Dendritic cell treated with granulocyte-macrophage colony-stimulating factor and Interleukin-4, amounts not matched to agents 40 ng/mL and 50 ng/mL, for 4 days (primary cell): ENCODE measurements around the gene VCAM1.

ENCODE experiments used
- H3K27ac Mint-ChIP-seq: one replicate; pipeline ENCODE4 v1.8.0; 2022; ENCODE audit warnings: mild to moderate bottlenecking, mixed read lengths
- H3K27me3 Mint-ChIP-seq: one replicate; pipeline ENCODE4 v1.8.0; 2022; ENCODE audit warnings: mild to moderate bottlenecking, mixed read lengths
- H3K36me3 Mint-ChIP-seq: one replicate; pipeline ENCODE4 v1.8.0; 2022; ENCODE audit warnings: low read depth, mixed read lengths
- H3K4me1 Mint-ChIP-seq: one replicate; pipeline ENCODE4 v1.8.0; 2022; ENCODE audit warnings: low read depth, mixed read lengths
- H3K4me3 Mint-ChIP-seq: one replicate; pipeline ENCODE4 v1.8.0; 2022; ENCODE audit warnings: mild to moderate bottlenecking, moderate library complexity, mixed read lengths
- H3K9me3 Mint-ChIP-seq: one replicate; pipeline ENCODE4 v1.8.0; 2022; ENCODE audit warnings: mixed read lengths
- intact Hi-C: fragments of 100-400 bp; cut with micrococcal nuclease; formaldehyde crosslinking; loops from one replicate; pipeline ENCODE4 v1.15.0; 2022

VCAM1 gene

GRCh38 chr1:100736324-100736723 is 16.8 kb downstream of the VCAM1 start:
- intact Hi-C loops = no loop called here
- H3K4me1 Mint-ChIP-seq = no peaks in the 10 kb centered on the region
- no peak overlapping the region for H3K27ac Mint-ChIP-seq
- no peak overlapping the region for H3K4me3 Mint-ChIP-seq
- H3K9me3 Mint-ChIP-seq = no peaks in the 10 kb centered on the region
- no peaks in the 10 kb centered on the region for H3K27me3 Mint-ChIP-seq
- no peaks in the 10 kb centered on the region for H3K36me3 Mint-ChIP-seq

DNA sequence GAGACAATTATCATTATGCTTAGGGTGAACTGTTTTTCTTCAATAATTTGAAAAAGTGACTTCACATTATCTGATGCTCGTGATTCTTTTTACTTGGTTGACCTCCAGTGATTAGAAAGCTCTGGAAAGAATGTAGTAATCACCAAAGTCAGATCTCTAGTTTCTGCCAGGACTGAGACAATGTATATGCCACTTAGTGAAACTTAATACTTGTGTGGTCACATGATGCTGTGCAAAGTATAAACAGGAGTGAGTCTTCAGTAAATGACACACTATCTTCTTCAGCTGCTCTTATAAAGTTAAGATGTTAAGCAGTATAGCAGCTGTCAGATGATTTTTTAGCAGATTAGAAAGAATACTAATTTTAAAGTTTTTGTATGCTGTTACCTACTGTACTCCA is 17.2 kb downstream of the VCAM1 start:
- Mint-ChIP-seq H3K27me3 (no peaks in the 10 kb centered on the region), H3K9me3 (no peaks in the 10 kb centered on the region), H3K27ac (no peak overlapping the region), H3K36me3 (no peaks in the 10 kb centered on the region), H3K4me1 (no peaks in the 10 kb centered on the region), H3K4me3 (no peak overlapping the region)
- intact Hi-C loops = no loop called here

- Mint-ChIP-seq H3K4me3 (no peak overlapping the region), H3K4me1 (peaks cover 6% of the 10 kb centered on the region), H3K27me3 (no peaks in the 10 kb centered on the region), H3K27ac (no peak overlapping the region), H3K36me3 (no peaks in the 10 kb centered on the region), H3K9me3 (peaks cover 13% of the 10 kb centered on the region)
- intact Hi-C loops = no loop called here
Observed at GRCh38 chr1:100746542-100746932, 27.0 kb downstream of the VCAM1 start.

DNA sequence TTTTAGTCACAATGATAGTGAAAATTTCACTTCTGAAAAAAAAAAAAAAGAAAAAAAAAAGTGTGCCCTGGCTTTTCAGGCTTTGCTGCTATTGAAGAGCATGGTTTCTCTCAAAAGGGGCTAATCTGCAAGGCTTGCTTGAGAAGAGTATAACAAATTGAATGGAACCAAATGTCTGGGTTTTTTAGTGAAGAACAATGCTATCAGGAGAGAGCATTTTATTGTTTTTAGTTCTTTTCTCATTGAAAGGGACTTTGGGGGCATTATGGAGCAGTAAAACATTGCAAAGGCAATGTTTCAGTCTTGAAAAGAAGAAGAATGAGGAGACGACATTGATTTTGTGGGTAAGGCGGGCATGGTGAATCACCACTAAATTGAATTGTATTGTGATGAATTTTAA is 28.2 kb downstream of the VCAM1 start:
- Mint-ChIP-seq H3K9me3 (peaks cover 13% of the 10 kb centered on the region), H3K27me3 (no peaks in the 10 kb centered on the region), H3K27ac (no peak overlapping the region), H3K4me3 (no peak overlapping the region), H3K4me1 (peaks cover 6% of the 10 kb centered on the region), H3K36me3 (no peaks in the 10 kb centered on the region)
- intact Hi-C loops = no loop called here

GRCh38 chr1:100750005-100750885 is 30.7 kb downstream of the VCAM1 start:
- intact Hi-C loops = no loop called here
- Mint-ChIP-seq H3K4me3 (no peak overlapping the region), H3K27me3 (no peaks in the 10 kb centered on the region), H3K36me3 (no peaks in the 10 kb centered on the region), H3K27ac (peak overlapping the region; percentile 12), H3K9me3 (peaks cover 13% of the 10 kb centered on the region), H3K4me1 (peaks cover 6% of the 10 kb centered on the region)

- intact Hi-C loops = no loop called here
- H3K27ac Mint-ChIP-seq = no peak overlapping the region
- peaks cover 6% of the 10 kb centered on the region for H3K4me1 Mint-ChIP-seq
- H3K4me3 Mint-ChIP-seq = no peak overlapping the region
- H3K27me3 Mint-ChIP-seq = no peaks in the 10 kb centered on the region
- no peaks in the 10 kb centered on the region for H3K36me3 Mint-ChIP-seq
- peaks cover 13% of the 10 kb centered on the region for H3K9me3 Mint-ChIP-seq
Observed at GRCh38 chr1:100752791-100753190, 33.2 kb downstream of the VCAM1 start.

GRCh38 chr1:100757946-100758345 is 38.4 kb downstream of the VCAM1 start:
- Mint-ChIP-seq H3K4me3 (no peak overlapping the region), H3K36me3 (no peaks in the 10 kb centered on the region), H3K27ac (no peak overlapping the region), H3K9me3 (no peaks in the 10 kb centered on the region), H3K27me3 (no peaks in the 10 kb centered on the region), H3K4me1 (peaks cover 11% of the 10 kb centered on the region)
- intact Hi-C loops = no loop called here

- no peak overlapping the region for H3K27ac Mint-ChIP-seq
- H3K27me3 Mint-ChIP-seq = no peaks in the 10 kb centered on the region
- H3K4me1 Mint-ChIP-seq = peaks cover 11% of the 10 kb centered on the region
- no peaks in the 10 kb centered on the region for H3K36me3 Mint-ChIP-seq
- H3K9me3 Mint-ChIP-seq = no peaks in the 10 kb centered on the region
- intact Hi-C loops = no loop called here
- no peak overlapping the region for H3K4me3 Mint-ChIP-seq
Observed at GRCh38 chr1:100759188-100759587, 39.6 kb downstream of the VCAM1 start.

DNA sequence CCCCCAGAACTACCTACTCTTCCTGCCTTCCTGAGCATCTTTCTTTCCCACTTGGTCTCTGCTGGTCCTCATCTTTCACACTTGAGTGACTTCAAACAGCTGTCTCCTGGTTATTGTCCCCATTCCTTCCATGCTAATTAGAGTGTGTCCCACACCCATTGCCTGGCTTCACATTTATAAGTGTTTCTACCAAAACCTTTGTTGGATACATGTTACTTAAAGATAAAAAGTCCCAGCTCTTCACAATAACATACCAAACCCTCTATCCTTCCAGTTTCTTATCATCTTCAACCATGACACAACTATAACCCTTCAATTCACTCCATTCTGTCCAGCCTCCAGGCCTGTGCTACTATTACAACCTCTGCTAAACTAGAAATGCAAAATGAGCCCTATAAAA is 41.0 kb downstream of the VCAM1 start:
- intact Hi-C loops = no loop called here
- Mint-ChIP-seq H3K4me1 (peaks cover 15% of the 10 kb centered on the region), H3K9me3 (no peaks in the 10 kb centered on the region), H3K27ac (no peak overlapping the region), H3K27me3 (no peaks in the 10 kb centered on the region), H3K4me3 (no peak overlapping the region), H3K36me3 (no peaks in the 10 kb centered on the region)

GRCh38 chr1:100762461-100762860 is 42.9 kb downstream of the VCAM1 start:
- peaks cover 31% of the 10 kb centered on the region for H3K4me1 Mint-ChIP-seq
- no peak overlapping the region for H3K4me3 Mint-ChIP-seq
- intact Hi-C loops = no loop called here
- no peaks in the 10 kb centered on the region for H3K27me3 Mint-ChIP-seq
- H3K36me3 Mint-ChIP-seq = no peaks in the 10 kb centered on the region
- H3K27ac Mint-ChIP-seq = no peak overlapping the region
- H3K9me3 Mint-ChIP-seq = no peaks in the 10 kb centered on the region

GRCh38 chr1:100767176-100767890 is 47.8 kb downstream of the VCAM1 start:
- Mint-ChIP-seq H3K36me3 (no peaks in the 10 kb centered on the region), H3K9me3 (no peaks in the 10 kb centered on the region), H3K4me1 (peaks cover 39% of the 10 kb centered on the region), H3K27me3 (no peaks in the 10 kb centered on the region), H3K4me3 (no peak overlapping the region), H3K27ac (no peak overlapping the region)
- intact Hi-C loops = no loop called here

DNA sequence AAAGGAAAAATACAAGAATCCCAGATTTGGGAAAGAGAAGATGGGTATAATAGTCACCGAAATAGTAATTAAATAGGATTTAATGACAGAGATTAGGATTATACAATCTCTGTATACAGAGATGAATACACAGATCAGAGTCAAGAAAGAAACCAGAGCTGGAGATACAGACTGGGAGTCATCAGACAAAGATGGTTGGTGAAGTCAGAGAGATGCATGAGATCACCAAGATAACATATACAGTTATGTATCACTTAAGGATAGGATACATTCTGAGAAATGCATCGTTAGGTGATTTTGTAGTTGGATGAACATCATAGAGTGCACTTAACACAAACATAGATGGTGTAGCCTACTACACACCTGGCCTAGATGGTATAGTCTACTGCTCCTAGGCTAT is 49.8 kb downstream of the VCAM1 start:
- no peak overlapping the region for H3K27ac Mint-ChIP-seq
- peaks cover 46% of the 10 kb centered on the region for H3K4me1 Mint-ChIP-seq
- no peak overlapping the region for H3K4me3 Mint-ChIP-seq
- no peaks in the 10 kb centered on the region for H3K27me3 Mint-ChIP-seq
- H3K9me3 Mint-ChIP-seq = no peaks in the 10 kb centered on the region
- no peaks in the 10 kb centered on the region for H3K36me3 Mint-ChIP-seq
- intact Hi-C loops = no loop called here

DNA sequence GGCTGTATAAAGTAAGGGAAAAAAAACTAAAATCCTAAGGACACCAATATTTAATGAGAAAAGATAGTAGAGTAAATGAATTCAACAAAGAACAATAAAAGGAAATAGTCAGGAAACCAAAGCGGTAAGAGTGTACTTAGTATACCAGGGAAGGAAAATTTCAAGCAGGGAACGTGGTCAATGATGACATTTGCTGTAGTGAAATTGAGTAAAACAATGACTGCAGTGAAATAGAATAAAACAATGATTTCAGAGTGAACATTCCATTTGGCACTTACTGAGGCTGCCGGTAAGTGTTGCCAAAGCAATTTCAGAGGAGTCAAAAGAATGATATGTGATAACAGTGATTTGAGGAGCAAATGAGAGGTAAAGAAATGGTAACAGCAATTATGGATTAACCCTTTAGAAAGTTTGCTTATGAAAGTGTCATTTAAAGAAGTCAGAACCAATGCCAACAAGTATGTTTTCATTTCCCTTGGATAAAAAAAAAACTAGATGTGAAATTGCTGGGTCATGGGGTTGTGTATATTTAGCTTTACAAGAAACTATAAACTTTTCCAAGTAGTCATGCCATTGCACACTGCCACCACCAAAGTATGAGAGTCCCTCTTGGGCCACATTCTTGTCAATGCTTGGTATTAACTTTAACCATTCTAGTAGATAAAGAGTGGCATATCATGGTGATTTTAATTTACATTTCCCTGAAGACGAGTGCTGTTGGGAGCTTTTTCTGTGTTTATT is 50.5 kb downstream of the VCAM1 start:
- H3K9me3 Mint-ChIP-seq = peaks cover 6% of the 10 kb centered on the region

GRCh38 chr1:100773444-100773843 is 53.9 kb downstream of the VCAM1 start:
- no peaks in the 10 kb centered on the region for H3K36me3 Mint-ChIP-seq
- peaks cover 9% of the 10 kb centered on the region for H3K9me3 Mint-ChIP-seq
- no peaks in the 10 kb centered on the region for H3K27me3 Mint-ChIP-seq
- no peak overlapping the region for H3K27ac Mint-ChIP-seq
- no peak overlapping the region for H3K4me3 Mint-ChIP-seq
- intact Hi-C loops = no loop called here
- H3K4me1 Mint-ChIP-seq = peaks cover 20% of the 10 kb centered on the region

More for the DNA sequence above, 50.5 kb downstream of the VCAM1 start:
- Mint-ChIP-seq H3K4me3 (no peak overlapping the region), H3K4me1 (peaks cover 46% of the 10 kb centered on the region), H3K27ac (no peak overlapping the region), H3K27me3 (no peaks in the 10 kb centered on the region), H3K36me3 (no peaks in the 10 kb centered on the region)
- intact Hi-C loops = no loop called here
